DND-41 (cell line): ENCODE results near the gene N4BP2.

Source experiments
- EZH2 ChIP-seq: IDR thresholded peaks from 3 replicates; pipeline ENCODE4 v1.6.1; 2012; ENCODE audit warnings: borderline replicate concordance, low read depth, mild to moderate bottlenecking, moderate library complexity, low read length, inconsistent platforms; ENCODE audit not compliant: severe bottlenecking
- TF ChIP-seq, protein P1 (sequence below): IDR thresholded peaks from 2 replicates; pipeline ENCODE4 v1.5.1; 2012; ENCODE audit warnings: borderline replicate concordance, low read length, moderate library complexity, mild to moderate bottlenecking; ENCODE audit not compliant: poor library complexity, severe bottlenecking; ENCODE audit errors: extremely low read depth

DNA sequence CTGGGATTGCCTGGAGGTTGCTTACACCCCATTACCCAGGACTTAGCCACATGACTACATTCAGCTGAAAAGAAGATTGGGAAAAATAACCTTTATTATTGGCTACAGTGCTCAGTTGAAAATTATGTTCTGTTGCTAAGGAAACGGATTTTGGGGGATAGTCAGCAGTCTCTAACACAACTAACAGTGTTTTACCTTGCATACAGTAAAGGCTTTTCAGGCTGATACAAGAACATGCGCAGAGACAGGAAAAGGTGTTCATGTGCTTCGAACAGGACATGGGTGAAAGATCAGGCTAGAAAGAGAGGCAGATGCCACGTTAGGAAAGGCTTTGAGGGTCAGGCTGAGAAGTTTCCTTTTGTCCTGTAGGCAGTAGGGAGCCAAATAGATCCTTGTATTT, 125.4 kb downstream of the N4BP2 start:
- TF ChIP-seq, protein P1, sequence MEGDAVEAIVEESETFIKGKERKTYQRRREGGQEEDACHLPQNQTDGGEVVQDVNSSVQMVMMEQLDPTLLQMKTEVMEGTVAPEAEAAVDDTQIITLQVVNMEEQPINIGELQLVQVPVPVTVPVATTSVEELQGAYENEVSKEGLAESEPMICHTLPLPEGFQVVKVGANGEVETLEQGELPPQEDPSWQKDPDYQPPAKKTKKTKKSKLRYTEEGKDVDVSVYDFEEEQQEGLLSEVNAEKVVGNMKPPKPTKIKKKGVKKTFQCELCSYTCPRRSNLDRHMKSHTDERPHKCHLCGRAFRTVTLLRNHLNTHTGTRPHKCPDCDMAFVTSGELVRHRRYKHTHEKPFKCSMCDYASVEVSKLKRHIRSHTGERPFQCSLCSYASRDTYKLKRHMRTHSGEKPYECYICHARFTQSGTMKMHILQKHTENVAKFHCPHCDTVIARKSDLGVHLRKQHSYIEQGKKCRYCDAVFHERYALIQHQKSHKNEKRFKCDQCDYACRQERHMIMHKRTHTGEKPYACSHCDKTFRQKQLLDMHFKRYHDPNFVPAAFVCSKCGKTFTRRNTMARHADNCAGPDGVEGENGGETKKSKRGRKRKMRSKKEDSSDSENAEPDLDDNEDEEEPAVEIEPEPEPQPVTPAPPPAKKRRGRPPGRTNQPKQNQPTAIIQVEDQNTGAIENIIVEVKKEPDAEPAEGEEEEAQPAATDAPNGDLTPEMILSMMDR = no peak
- no peak for TF ChIP-seq EZH2
